CD1c-positive myeloid dendritic cell (primary cell): ENCODE results near the gene C19orf85.

Experiments used
- DNase-seq: peaks from one replicate; pipeline ENCODE4 v3.0.0-alpha.2; 2016; ENCODE audit errors: extremely low spot score

Gene C19orf85

GRCh38 chr19:55489711-55490477 is 25.3 kb upstream of the C19orf85 start:
- DNase-seq, result no peak

- DNase-seq, result no peak
Measured at GRCh38 chr19:55488986-55489710, 24.6 kb upstream of the C19orf85 start.

GRCh38 chr19:55487924-55488687 is 23.6 kb upstream of the C19orf85 start, which contains the start of gene SSC5D:
Gene SSC5D (plus strand): TSS chr19:55488436. CDS start chr19:55488590, 154 bp downstream.
- no peak for DNase-seq

GRCh38 chr19:55486971-55487923 is 22.7 kb upstream of the C19orf85 start:
- DNase-seq, result no peak

GRCh38 chr19:55486043-55486970 is 21.8 kb upstream of the C19orf85 start:
- no peak for DNase-seq

GRCh38 chr19:55485439-55486011 is 21.0 kb upstream of the C19orf85 start:
- DNase-seq, result no peak

GRCh38 chr19:55484593-55485438 is 20.3 kb upstream of the C19orf85 start, which contains the start of gene NAT14:
Gene NAT14 (plus strand): TSS chr19:55485188. CDS start chr19:55485709, 521 bp downstream.
- peak; percentile 58 for DNase-seq

GRCh38 chr19:55483706-55484592 is 19.4 kb upstream of the C19orf85 start:
- DNase-seq, result no peak

GRCh38 chr19:55482967-55483705 is 18.6 kb upstream of the C19orf85 start:
- no peak for DNase-seq

- no peak for DNase-seq
Measured at GRCh38 chr19:55482156-55482961, 17.8 kb upstream of the C19orf85 start.

- DNase-seq, result no peak
Measured at GRCh38 chr19:55481794-55482155, 17.2 kb upstream of the C19orf85 start.

- DNase-seq, result no peak
Measured at GRCh38 chr19:55481148-55481793, 16.7 kb upstream of the C19orf85 start.

GRCh38 chr19:55479451-55480230 is 15.1 kb upstream of the C19orf85 start:
- DNase-seq, result no peak

GRCh38 chr19:55479045-55479444 is 14.5 kb upstream of the C19orf85 start:
- DNase-seq, result no peak

GRCh38 chr19:55478364-55478763 is 13.8 kb upstream of the C19orf85 start:
- DNase-seq, result no peak
